ENCODE results near the gene DDO.
A peak's percentile ranks its signal among the peaks of the same experiment; 100 is the strongest.

Gene DDO

DNA sequence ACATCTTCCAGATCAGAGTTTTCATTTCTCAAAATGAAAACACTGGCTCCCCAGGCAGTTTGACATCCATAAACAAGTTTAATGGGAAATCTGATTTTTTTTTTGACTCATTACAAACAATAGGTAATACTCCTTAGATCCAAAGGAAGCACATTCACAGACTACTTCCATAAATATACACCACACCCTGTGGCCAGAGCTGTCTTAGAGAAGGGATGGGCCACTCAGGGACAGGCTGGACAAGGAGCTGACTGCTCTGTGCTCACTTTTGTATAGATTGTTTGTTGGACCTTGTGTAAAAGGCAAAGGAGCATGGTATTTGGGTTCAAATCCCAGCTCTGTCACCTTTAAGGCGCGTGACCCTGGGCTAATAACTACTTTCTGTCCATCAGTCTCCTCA is 12.8 kb upstream of the DDO start:
- H3K27ac Mint-ChIP-seq, result no peak overlapping the region
- H3K4me1 Mint-ChIP-seq, result peaks cover 11% of the 10 kb centered on the region
- peaks cover 22% of the 10 kb centered on the region for H3K27me3 Mint-ChIP-seq (ENCODE audit: low read depth, poor library complexity)
- no peaks in the 10 kb centered on the region for H3K36me3 Mint-ChIP-seq (ENCODE audit: low read depth)
- H3K4me3 Mint-ChIP-seq, result no peak overlapping the region
- no peak for DNase-seq
- TF ChIP-seq, protein P1, sequence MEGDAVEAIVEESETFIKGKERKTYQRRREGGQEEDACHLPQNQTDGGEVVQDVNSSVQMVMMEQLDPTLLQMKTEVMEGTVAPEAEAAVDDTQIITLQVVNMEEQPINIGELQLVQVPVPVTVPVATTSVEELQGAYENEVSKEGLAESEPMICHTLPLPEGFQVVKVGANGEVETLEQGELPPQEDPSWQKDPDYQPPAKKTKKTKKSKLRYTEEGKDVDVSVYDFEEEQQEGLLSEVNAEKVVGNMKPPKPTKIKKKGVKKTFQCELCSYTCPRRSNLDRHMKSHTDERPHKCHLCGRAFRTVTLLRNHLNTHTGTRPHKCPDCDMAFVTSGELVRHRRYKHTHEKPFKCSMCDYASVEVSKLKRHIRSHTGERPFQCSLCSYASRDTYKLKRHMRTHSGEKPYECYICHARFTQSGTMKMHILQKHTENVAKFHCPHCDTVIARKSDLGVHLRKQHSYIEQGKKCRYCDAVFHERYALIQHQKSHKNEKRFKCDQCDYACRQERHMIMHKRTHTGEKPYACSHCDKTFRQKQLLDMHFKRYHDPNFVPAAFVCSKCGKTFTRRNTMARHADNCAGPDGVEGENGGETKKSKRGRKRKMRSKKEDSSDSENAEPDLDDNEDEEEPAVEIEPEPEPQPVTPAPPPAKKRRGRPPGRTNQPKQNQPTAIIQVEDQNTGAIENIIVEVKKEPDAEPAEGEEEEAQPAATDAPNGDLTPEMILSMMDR (IDR thresholded peaks at IDR 0.05), result no peak
- H3K9me3 Mint-ChIP-seq, result no peaks in the 10 kb centered on the region

- no peak for DNase-seq
- Mint-ChIP-seq H3K4me1 (peaks cover 11% of the 10 kb centered on the region), H3K27ac (no peak overlapping the region), H3K9me3 (peaks cover 5% of the 10 kb centered on the region), H3K36me3 (ENCODE audit: low read depth) (no peaks in the 10 kb centered on the region), H3K4me3 (no peak overlapping the region), H3K27me3 (ENCODE audit: low read depth, poor library complexity) (peaks cover 26% of the 10 kb centered on the region)
- TF ChIP-seq, protein P1 (IDR thresholded peaks at IDR 0.05), result no peak
Observed at GRCh38 chr6:110425816-110426215, 10.4 kb upstream of the DDO start.

DNA sequence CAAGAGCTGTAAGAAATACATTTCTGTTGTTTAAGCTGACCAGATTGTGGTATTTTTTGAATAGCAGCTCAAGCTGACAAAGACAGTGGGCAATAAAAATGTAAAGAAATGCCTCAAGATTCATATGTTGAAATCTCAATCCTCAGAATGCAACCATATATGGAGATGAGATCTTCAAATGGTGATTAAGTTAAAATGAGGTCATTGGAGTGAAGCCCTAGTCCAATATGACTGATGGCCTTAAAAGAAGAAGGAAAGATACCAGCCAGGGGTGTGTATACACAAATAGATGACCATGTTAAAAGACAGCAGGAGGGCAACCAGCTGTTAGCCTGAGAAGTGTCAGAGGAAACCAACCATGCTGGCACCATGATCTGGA is 7.1 kb upstream of the DDO start:
- H3K27ac Mint-ChIP-seq, result no peak overlapping the region
- H3K4me1 Mint-ChIP-seq, result no peaks in the 10 kb centered on the region
- H3K4me3 Mint-ChIP-seq, result no peak overlapping the region
- H3K36me3 Mint-ChIP-seq (ENCODE audit: low read depth), result no peaks in the 10 kb centered on the region
- H3K9me3 Mint-ChIP-seq, result peaks cover 5% of the 10 kb centered on the region
- TF ChIP-seq, protein P1 (IDR thresholded peaks at IDR 0.05), result no peak
- no peak for DNase-seq
- peaks cover 19% of the 10 kb centered on the region for H3K27me3 Mint-ChIP-seq (ENCODE audit: low read depth, poor library complexity)

DNA sequence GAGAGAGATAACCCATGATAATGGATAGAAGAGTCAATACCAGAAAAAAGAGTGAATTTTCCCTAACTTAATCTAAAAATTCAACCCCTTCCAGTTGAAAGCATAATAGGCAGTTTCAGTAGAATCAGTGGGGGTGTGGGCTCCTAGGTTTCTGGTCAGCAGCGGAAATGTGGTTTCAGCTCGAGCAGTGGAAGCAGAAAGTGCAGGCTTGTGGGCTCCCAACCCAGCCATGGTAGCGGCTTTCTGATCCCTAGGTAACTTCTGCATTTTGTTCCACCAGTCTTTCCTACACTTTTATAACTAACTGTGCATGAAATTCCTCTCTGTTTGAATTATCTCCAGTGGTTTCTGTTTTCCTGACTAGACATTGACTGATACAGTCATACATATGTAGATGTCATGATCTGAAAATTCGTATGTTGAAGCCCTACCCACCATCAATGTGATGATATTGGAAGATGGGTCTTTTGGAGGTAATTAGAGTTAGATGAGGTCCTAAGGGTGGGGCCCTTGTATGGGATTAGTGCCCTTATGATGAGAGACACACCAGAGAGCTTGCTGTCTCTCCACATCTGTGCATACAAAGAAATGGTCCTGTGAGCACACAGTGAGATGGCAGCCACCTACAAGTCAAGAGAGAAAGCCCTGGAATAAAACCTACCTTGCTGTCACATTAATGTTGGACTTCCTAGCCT is 6.5 kb upstream of the DDO start:
- Mint-ChIP-seq H3K27me3 (ENCODE audit: low read depth, poor library complexity) (peaks cover 19% of the 10 kb centered on the region), H3K36me3 (ENCODE audit: low read depth) (no peaks in the 10 kb centered on the region), H3K4me1 (no peaks in the 10 kb centered on the region), H3K9me3 (peaks cover 5% of the 10 kb centered on the region), H3K27ac (no peak overlapping the region), H3K4me3 (no peak overlapping the region)
- TF ChIP-seq, protein P1 (IDR thresholded peaks at IDR 0.05), result no peak
- no peak for DNase-seq

GRCh38 chr6:110419028-110419739 is 3.8 kb upstream of the DDO start:
- H3K27ac Mint-ChIP-seq, result no peak overlapping the region
- no peak overlapping the region for H3K4me3 Mint-ChIP-seq
- peaks cover 16% of the 10 kb centered on the region for H3K27me3 Mint-ChIP-seq (ENCODE audit: low read depth, poor library complexity)
- H3K4me1 Mint-ChIP-seq, result no peaks in the 10 kb centered on the region
- peaks cover 8% of the 10 kb centered on the region for H3K9me3 Mint-ChIP-seq
- no peak for DNase-seq
- TF ChIP-seq, protein P1 (IDR thresholded peaks at IDR 0.05), result no peak
- H3K36me3 Mint-ChIP-seq (ENCODE audit: low read depth), result no peaks in the 10 kb centered on the region

GRCh38 chr6:110418594-110418993 is 3.2 kb upstream of the DDO start:
- DNase-seq, result no peak
- Mint-ChIP-seq H3K36me3 (ENCODE audit: low read depth) (no peaks in the 10 kb centered on the region), H3K27me3 (ENCODE audit: low read depth, poor library complexity) (peaks cover 16% of the 10 kb centered on the region), H3K4me3 (no peak overlapping the region), H3K4me1 (no peaks in the 10 kb centered on the region), H3K27ac (peak overlapping the region; percentile 40), H3K9me3 (peaks cover 8% of the 10 kb centered on the region)
- TF ChIP-seq, protein P1 (IDR thresholded peaks at IDR 0.05), result no peak

All from nephron progenitor cell (in vitro differentiated cells).